Measurements from ENCODE around the gene CLCN6. TPM values are rescaled to one million over a fixed set of nuclear protein-coding genes. Genes with fewer than 3 reads are reported as not detected.

Gene CLCN6
- total and polyA plus RNA-seq, 2 of the 13 experiments (the other 11 are each of a cell fraction or from before 2014, with no cell fraction given), result 14.9 to 19.3 TPM

DNA sequence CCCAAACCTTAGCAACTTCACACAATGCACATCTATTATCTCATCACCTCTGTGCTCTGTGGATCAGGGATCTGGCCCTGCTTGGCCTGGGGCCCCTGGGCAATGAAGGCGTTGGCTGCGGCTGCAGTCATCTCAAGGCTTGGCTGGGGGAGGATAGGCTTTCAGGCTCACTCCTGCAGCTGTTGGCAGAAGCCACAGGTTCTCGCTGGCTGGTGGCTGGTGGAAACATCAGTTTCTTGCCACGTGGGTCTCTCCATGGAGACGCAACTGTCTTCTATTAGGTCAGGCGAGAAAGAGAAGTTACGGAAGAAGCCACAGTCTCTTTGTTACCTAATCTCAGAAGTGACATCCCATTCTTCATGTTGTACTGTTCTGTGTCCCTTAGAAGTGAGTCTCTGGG is 45.2 kb downstream of the CLCN6 start:
- H3K27me3 ChIP-seq (ENCODE audit: control insufficient read depth in 1 of 2, insufficient read depth in 2 of 2, low read length in 2 of 2), result peaks cover 0 to 9% of the 10 kb centered on the region in 2 experiments; a peak in 1 of 5 replicates
- no peaks in the 10 kb centered on the region; a peak in 1 of 5 replicates for H3K36me3 ChIP-seq (replicated peaks in 1 of 2; ENCODE audit: control insufficient read depth in 1 of 2, insufficient read depth in 2 of 2, low read length in 2 of 2)
- ChIA-PET CTCF (ENCODE audit: low intra/inter-chr PET ratio, low total read pairs) (no interaction called here), POLR2A (no interaction called here)
- WGBS (ENCODE audit: low lambda C conversion rate), result 79% methylated on average over 5 of the region's 7 CpGs
- H3K9ac ChIP-seq (ENCODE audit: insufficient read depth, low read depth, low read length), result no peak overlapping the region
- FAIRE-seq (no peak), ATAC-seq (no peak), DNase-seq (ENCODE audit: low spot score) (no peak)
- H3K79me2 ChIP-seq (ENCODE audit: insufficient read depth, low read length), result no peaks in the 10 kb centered on the region
- BruUV-seq (replicated peaks), result no TSS peak
- in situ Hi-C loops (cut with HindIII; ENCODE audit: extremely low pct_ligation_motif_present, low pct_unique_long_range_greater_than_20kb) (no loop called here), intact Hi-C loops (cut with micrococcal nuclease; ENCODE audit: unreplicated experiment) (no loop called here)
- H2AFZ ChIP-seq (ENCODE audit: low read length), result no peak overlapping the region
- H3K4me1 ChIP-seq (ENCODE audit: insufficient read depth, low read length), result no peaks in the 10 kb centered on the region
- no peak overlapping the region for H3K4me2 ChIP-seq (ENCODE audit: low read depth, low read length)
- no peak overlapping the region for H3K27ac ChIP-seq (ENCODE audit: extremely low read length, insufficient read depth, low read length)
- no peaks in the 10 kb centered on the region for H4K20me1 ChIP-seq (ENCODE audit: insufficient read depth, low read length)
- H3K9me3 ChIP-seq (ENCODE audit: low read length), result no peaks in the 10 kb centered on the region
- TF ChIP-seq HNF4G (IDR thresholded peaks at IDR 0.05; ENCODE audit: borderline replicate concordance, low read depth, low read length) (no peak), HNF4G (CRISPR knock-in tag; IDR thresholded peaks at IDR 0.05; ENCODE audit: borderline replicate concordance, low read depth) (no peak), ONECUT2 (CRISPR knock-in tag; IDR thresholded peaks at IDR 0.05) (no peak), HMG20B (CRISPR knock-in tag; conservative IDR thresholded peaks at IDR 0.05) (no peak), ZFP90 (CRISPR knock-in tag; IDR thresholded peaks at IDR 0.05; ENCODE audit: borderline replicate concordance) (no peak), SALL1 (CRISPR knock-in tag; IDR thresholded peaks at IDR 0.05) (no peak), ELF3 (CRISPR knock-in tag; IDR thresholded peaks at IDR 0.05) (no peak), ZNF256 (CRISPR knock-in tag; conservative IDR thresholded peaks at IDR 0.05) (no peak), ZNF34 (CRISPR knock-in tag; IDR thresholded peaks at IDR 0.05; ENCODE audit: borderline replicate concordance) (no peak)
- TF ChIP-seq, protein P1, sequence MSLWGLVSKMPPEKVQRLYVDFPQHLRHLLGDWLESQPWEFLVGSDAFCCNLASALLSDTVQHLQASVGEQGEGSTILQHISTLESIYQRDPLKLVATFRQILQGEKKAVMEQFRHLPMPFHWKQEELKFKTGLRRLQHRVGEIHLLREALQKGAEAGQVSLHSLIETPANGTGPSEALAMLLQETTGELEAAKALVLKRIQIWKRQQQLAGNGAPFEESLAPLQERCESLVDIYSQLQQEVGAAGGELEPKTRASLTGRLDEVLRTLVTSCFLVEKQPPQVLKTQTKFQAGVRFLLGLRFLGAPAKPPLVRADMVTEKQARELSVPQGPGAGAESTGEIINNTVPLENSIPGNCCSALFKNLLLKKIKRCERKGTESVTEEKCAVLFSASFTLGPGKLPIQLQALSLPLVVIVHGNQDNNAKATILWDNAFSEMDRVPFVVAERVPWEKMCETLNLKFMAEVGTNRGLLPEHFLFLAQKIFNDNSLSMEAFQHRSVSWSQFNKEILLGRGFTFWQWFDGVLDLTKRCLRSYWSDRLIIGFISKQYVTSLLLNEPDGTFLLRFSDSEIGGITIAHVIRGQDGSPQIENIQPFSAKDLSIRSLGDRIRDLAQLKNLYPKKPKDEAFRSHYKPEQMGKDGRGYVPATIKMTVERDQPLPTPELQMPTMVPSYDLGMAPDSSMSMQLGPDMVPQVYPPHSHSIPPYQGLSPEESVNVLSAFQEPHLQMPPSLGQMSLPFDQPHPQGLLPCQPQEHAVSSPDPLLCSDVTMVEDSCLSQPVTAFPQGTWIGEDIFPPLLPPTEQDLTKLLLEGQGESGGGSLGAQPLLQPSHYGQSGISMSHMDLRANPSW (CRISPR knock-in tag; IDR thresholded peaks at IDR 0.05; ENCODE audit: borderline replicate concordance), result no peak
- TF ChIP-seq, protein P2, sequence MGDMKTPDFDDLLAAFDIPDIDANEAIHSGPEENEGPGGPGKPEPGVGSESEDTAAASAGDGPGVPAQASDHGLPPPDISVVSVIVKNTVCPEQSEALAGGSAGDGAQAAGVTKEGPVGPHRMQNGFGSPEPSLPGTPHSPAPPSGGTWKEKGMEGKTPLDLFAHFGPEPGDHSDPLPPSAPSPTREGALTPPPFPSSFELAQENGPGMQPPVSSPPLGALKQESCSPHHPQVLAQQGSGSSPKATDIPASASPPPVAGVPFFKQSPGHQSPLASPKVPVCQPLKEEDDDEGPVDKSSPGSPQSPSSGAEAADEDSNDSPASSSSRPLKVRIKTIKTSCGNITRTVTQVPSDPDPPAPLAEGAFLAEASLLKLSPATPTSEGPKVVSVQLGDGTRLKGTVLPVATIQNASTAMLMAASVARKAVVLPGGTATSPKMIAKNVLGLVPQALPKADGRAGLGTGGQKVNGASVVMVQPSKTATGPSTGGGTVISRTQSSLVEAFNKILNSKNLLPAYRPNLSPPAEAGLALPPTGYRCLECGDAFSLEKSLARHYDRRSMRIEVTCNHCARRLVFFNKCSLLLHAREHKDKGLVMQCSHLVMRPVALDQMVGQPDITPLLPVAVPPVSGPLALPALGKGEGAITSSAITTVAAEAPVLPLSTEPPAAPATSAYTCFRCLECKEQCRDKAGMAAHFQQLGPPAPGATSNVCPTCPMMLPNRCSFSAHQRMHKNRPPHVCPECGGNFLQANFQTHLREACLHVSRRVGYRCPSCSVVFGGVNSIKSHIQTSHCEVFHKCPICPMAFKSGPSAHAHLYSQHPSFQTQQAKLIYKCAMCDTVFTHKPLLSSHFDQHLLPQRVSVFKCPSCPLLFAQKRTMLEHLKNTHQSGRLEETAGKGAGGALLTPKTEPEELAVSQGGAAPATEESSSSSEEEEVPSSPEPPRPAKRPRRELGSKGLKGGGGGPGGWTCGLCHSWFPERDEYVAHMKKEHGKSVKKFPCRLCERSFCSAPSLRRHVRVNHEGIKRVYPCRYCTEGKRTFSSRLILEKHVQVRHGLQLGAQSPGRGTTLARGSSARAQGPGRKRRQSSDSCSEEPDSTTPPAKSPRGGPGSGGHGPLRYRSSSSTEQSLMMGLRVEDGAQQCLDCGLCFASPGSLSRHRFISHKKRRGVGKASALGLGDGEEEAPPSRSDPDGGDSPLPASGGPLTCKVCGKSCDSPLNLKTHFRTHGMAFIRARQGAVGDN (CRISPR knock-in tag; IDR thresholded peaks at IDR 0.05), result no peak
- TF ChIP-seq, protein P3, sequence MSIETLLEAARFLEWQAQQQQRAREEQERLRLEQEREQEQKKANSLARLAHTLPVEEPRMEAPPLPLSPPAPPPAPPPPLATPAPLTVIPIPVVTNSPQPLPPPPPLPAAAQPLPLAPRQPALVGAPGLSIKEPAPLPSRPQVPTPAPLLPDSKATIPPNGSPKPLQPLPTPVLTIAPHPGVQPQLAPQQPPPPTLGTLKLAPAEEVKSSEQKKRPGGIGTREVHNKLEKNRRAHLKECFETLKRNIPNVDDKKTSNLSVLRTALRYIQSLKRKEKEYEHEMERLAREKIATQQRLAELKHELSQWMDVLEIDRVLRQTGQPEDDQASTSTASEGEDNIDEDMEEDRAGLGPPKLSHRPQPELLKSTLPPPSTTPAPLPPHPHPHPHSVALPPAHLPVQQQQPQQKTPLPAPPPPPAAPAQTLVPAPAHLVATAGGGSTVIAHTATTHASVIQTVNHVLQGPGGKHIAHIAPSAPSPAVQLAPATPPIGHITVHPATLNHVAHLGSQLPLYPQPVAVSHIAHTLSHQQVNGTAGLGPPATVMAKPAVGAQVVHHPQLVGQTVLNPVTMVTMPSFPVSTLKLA (IDR thresholded peaks at IDR 0.05), result no peak
- H3K4me3 ChIP-seq (replicated peaks in 1 of 3; ENCODE audit: insufficient read depth in 1 of 3, low read depth in 2 of 3, low read length in 3 of 3), result no peak overlapping the region

All from HepG2 (cell line).